GM18508 (cell line): ENCODE data around the gene GLUD1.
"Not testable (repeated sequence)": the region's sequence is repeated elsewhere in the genome, so short reads cannot be mapped to it uniquely, and the experiment has no call there.

Experiments
- ATAC-seq: cut with Tn5 transposase; IDR thresholded peaks from one replicate; pipeline ENCODE4 v1.9.1; 2021; ENCODE audit warnings: moderate number of reproducible peaks; ENCODE audit not compliant: insufficient read depth, unreplicated experiment

Gene GLUD1

DNA sequence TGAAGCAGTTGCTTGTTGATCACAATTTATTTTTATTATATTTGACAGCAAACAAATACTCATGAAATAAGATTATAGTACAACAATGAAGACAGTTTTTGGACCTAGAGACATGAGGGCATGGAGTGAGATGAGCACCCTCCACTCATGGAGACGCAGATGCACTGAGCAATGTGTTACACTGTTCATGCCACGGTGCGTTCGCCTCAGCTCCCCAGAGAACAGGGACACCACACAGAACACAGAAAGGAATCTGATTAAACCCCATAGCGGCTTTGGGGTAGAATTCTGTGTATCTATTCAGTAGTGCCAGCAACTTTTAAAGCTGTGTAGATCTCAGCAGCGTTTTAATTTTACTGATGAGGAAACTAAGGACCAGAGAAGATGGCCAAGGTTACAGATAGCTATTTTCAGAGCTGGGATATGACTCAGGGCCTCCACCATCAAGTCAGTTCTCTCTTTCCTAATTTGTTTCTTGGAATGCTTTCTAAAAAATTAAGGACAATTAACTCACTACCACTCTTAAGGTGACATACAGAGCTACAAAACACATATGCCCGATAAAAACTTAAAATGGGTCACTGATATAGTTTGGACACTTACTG lies 41.0 kb downstream of the GLUD1 start:
- ATAC-seq = no peak

DNA sequence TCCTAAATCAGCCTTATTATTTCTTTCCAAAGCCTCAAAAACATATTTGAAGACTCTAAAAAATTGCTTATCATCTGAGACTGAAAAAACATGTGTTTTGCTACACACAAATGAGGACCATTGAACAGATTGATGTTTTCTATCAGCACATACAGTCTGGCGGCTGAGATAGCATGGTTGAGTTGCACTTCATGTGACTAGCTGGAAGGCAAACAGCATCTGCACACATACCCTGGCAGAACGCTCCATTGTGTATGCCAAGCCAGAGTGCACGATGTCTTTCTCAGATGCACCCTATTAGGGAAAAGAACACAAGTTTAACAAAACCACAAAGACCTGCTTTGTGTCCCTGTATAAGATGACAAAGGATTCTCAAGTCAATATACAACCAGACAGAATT lies 41.5 kb downstream of the GLUD1 start:
- ATAC-seq = no peak

DNA sequence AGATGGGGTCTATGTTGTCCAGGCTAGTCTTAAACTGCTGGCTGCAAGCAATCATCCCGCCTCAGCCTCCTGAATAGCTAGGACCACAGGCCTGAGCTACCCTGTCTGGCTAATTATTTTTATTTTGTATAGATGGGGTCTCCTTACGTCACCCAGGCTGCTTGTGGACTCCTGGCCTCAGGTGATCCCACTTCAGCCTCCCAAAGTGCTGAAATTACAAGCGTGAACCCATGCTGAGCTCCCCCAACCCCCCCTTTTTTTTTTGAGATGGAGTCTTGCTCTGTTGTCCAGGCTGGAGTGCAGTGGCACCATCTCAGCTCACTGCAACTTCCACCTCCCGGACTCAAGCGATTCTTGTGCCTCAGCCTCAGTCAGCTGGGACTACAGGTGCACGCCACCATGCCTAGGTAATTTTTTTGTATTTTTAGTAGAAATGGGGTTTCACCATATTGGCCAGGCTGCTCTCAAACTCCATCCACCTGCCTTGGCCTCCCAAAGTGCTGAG lies 49.2 kb downstream of the GLUD1 start:
- ATAC-seq = no peak

DNA sequence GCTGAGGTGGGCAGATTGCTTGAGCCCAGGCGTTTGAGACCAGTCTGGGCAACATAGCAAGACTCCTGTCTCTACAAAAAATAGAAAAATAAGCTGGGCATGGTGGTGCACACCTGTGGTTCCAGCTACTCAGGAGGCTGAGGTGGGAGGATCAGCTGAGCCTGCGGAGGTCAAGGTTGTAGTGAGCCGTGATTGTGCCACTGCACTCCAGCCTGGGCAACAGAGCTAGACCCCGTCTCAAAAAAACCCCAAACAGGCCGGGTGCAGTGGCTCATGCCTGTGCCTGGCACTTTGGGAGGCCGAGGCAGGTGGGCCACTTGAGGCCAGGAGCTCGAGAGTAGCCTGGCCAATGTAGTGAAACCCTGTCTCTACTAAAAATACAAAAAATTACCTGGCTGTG lies 51.1 kb downstream of the GLUD1 start:
- ATAC-seq = not testable (repeated sequence)

DNA sequence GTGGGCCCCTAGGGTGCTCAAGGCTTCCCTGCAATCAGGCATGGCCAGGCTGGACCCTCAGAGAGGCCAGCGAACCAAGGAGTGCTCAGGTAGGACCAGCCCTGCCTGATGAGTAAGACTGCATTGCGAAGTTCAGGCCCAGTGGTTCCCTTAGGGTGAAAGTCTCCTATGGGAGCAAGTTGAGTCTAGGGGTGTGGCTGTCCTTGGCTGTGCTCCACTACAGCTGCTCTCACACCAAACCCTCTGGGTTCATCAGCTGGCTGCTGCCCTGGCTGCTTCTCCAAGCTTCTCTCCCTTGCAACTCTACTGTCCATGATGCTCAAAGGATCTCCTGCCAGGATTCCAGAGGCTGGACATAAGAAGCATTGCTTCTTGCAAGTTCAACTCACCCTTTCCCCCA lies 55.9 kb downstream of the GLUD1 start:
- no peak for ATAC-seq

DNA sequence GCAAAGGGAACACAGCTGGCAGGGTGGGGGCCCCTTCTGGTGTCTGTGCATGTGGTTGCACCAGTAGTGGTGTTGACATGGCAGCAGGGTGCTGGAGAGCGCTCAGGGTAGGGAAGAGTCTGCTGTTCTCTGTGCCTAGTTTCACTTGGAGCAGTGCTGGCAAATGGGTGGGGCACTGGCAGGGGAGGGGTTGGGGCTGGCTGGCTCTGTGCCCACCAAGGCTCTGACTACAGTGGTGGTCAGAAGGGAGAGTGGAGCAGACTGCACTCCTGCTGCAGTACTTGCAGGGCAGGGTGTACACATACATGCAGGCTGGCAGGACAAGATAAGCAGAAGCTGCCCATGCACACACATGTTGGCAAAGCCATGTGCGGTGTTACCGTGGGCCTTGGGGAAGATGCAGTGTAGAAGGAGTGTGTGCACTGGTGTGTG lies 56.3 kb downstream of the GLUD1 start:
- ATAC-seq = no peak

DNA sequence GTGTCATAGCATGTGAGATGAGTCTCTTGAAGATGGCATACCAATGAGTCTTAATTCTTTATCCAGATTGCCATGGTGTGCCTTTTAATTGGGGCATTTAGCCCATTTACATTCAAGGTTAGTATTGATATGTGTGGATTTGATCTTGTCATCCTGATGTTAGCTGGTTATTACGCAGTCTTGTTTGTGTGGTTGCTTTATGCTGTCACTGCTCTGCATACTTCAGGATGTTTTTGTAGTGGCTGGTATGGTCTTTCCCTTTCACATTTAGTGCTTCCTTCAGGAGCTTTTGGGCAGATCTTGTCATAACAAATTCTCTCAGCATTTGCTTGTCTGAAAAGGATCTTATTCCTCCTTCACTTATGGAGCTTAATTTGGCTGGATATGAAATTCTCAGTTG lies 58.0 kb downstream of the GLUD1 start:
- ATAC-seq = no peak

DNA sequence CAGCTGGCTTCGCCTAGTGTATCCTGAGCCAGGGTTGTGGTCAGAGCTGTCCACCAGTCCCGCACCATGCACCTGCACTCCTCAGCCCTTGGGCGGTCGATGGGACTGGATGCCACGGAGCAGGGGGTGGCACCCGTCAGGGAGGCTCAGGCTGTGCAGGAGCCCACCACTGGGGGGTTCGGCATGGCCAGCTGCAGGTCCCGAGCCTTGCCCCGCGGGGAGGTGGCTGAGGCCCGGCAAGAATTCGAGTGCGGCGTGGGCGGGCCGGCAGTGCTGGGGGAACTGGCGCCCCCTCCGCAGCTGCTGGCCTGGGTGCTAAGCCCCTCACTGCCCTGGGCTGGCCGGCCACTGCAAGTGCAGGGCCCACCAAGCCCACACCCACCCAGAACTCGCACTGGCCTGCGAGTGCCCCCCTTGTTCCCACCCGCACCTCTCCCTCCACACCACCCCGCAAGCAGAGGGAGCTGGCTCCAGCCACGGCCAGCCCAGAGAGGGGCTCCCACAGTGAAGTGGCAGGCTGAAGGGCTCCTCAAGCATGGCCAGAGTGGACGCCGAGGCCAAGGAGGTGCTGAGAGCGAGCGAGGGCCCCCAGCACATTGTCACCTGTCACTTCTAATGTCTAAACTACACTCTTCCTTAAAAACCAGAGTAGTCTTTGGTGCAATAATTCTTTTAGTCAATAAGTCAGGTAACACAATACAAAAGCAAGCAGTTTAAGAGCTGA lies 63.6 kb downstream of the GLUD1 start:
- ATAC-seq = no peak

DNA sequence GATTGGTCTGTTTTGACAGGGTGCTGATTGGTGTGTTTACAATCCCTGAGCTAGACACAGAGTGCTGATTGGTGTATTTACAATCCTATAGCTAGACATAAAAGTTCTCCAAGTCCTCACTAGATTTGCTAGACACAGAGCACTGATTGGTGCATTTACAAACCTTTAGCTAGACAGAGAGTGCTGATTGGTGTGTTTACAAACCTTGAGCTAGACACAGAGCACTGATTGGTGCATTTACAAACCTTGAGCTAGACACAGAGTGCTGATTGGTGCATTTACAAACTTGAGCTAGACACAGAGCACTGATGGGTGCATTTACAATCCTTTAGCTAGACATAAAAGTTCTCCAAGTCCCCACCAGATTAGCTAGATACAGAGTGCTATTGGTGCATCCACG lies 64.2 kb downstream of the GLUD1 start:
- not testable (repeated sequence) for ATAC-seq

DNA sequence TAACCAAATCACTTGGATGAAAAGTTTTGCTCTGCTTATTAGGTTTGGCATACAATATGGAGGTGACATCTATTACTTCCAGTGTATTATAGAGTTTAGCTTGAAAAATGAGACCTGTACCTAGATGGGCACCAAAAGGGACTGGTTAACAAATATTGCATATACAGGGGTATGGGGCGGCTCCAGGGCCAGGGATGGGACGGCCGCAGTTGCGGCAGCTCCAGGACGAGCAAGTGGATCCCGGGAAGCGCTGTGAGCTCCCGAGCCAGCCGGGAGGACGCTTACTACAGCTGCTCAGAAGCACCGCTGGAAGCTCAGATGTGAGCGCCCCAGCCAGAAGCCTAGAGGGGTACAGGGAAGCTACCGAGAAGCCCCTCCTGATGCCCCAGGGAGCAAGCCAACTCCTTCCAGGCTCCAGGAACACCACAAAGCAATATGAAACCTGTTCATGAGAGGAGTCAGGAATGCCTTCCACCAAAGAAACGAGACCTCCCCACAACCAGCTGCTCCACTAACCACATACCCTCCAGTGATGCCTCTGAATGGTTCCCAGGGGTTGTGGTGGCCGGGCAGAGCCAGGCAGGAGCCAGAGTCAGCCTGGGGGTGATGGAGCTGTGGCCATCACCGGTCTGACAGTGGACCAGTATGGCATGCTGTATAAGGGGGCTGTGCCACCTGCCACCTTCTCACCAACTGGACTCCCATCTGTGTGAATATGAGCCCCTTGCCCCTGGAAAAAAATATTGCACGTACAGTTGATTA lies 67.7 kb downstream of the GLUD1 start:
- not testable (repeated sequence) for ATAC-seq

DNA sequence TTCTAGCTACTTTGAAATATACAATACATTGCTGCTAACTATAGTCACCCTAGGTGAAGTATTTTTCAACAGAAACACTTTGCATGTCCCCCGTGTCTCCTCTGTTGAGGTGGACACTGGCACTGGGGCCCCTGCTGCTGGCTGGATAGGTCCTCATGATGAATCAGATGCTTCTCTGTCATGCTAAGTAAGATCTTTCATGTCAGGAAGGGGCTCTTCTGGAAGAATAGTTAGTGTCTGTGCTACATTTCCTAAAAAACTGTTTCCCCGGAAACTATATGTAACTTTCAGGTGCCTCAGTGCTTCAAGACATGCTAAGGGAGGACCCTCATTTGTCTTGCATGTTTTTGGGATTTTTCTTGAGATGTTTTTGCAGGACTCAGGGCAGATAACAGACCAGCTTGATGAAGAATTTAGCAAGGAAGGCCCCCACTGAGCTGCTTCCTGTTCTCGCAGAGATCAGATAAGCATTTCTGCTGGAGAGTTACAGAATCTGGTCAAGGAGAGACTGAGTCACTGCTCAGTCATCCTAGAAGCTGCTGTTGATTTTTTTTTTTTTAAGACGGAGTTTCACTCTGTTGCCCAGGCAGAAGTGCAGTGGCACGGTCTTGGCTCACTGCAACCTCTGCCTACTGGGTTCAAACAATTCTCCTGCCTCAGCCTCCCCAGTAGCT lies 69.2 kb downstream of the GLUD1 start:
- ATAC-seq = not testable (repeated sequence)

DNA sequence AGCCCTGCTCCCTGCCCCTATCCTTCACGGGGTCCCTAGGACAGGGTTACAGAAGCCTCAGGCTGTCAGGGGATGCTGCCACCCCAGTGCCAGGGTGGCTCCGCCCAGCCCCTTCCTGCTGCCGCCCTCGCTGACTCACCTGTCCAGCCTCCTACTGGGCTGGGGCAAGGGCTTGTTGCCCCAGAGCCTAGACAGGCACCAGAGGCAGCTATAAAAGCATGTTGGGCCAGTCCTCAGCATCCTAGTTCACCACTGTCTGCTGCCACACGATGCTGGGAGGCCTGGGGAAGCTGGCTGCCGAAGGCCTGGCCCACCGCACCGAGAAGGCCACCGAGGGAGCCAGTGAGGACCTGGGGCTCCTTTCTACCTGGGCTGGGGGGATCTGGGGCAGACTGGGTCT lies 74.6 kb downstream of the GLUD1 start, which contains the start of gene FAM25A:
FAM25A (plus strand) TSS at position 239 of the 400 bp plus-strand sequence; CDS start at position 270, 31 bp downstream.
- not testable (repeated sequence) for ATAC-seq

DNA sequence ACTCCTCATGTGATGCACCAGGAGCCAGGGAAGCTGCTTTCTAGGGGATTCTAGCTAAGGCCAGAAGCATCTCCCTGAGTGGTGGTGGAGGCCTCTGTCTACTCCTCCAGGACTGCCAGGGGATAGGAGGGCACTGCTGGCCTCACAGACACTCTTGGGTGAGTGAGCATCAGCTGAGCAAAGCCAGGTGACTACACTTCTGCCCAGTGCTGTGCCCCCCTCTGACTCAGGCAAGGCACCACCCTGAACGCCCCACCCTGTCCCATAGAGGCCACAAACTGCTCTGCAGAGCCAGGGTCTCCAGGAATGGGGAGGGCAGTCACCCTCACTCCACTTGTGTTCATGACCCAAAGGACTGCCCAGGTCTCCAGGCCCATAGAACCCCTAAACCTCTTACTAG lies 75.1 kb downstream of the GLUD1 start:
- ATAC-seq = not testable (repeated sequence)

DNA sequence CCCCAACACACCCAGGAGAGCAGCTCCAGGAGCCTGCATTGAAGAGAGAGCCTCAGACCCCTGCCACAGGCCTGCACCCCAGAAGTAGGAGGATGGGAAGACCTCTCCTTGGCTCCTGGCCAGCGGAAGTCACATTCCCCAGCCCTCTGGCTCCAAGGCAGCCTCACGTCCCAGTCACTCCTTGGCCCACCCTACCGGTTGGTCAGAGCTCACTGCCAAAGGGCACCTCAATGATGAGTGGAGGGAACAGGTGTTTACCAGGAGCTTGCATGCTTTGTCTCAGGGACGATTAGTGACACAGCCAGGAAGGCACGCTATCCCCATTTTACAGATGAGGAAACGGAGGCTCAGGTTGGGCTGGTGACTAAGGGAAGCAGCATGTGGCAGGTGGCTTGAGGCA lies 75.6 kb downstream of the GLUD1 start:
- ATAC-seq = not testable (repeated sequence)

DNA sequence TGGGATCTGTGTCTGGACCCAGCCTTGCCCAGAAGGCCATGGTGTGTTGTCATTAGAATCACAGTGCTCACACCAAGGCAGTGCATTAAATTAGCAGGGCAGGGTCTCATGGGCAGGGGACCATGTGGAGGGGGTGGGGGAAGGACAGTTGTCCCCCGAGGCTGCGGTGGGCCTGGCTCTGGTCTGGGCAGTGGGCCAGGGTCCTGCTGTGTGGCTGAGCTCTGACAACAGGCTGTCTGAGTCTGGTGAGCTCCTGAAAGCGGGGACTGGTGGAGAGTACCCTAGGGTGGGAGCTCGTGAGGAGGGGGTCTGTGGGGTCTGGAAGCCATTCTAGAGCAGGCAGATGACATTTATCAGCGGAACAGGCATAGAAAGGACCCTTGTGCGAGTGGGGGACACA lies 76.5 kb downstream of the GLUD1 start:
- ATAC-seq = not testable (repeated sequence)

DNA sequence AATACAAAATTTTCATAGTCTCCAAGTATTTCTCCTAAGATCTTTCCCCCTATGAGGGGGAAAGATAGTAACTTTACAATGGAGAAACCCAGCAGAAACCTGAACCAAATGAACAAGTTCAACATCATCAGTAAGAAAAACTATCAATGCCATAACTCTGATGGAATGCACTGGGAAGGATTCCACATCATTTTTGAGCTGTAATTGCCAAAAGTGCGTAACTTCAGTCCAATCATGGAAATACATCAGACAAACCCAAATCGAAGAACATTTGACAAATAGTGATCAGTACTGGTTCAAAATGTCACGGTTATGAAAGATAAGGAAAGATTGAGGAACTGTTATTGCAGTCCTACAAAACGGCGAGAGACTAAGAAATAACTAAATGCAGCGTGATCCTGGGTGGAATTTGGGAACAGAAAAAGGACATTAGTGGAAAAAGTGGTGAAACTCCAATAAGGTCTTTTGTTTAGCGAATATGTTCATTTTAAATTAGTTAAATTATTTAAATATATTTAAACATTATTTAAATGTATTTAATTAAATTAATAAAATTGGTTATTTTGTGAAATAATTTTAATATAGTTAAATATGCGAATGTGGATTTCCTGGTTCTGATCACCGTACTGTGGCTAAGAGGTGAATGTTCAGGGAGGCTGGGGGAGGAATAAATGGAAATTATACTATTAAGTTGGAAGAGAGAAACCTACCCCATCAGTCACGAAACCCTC lies 79.5 kb downstream of the GLUD1 start:
- ATAC-seq = not testable (repeated sequence)

DNA sequence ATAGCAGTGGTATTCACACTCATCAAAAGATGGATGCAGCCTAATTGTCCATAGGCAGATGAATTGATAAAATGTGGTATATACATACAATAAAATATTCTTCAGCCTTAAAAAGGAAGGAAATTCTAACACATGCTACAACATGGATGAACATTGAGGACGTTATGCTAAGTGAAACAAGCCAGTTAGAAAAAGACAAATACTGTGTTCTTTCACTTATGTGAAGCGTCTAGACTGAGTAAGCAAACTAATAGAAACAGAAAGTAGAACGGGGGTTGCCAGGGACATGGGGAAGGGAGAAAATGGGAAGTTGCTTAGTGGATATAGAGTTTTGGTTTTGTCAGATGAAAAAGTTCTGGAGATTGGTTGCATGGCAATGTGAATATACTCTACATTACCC lies 81.1 kb downstream of the GLUD1 start:
- ATAC-seq = not testable (repeated sequence)

DNA sequence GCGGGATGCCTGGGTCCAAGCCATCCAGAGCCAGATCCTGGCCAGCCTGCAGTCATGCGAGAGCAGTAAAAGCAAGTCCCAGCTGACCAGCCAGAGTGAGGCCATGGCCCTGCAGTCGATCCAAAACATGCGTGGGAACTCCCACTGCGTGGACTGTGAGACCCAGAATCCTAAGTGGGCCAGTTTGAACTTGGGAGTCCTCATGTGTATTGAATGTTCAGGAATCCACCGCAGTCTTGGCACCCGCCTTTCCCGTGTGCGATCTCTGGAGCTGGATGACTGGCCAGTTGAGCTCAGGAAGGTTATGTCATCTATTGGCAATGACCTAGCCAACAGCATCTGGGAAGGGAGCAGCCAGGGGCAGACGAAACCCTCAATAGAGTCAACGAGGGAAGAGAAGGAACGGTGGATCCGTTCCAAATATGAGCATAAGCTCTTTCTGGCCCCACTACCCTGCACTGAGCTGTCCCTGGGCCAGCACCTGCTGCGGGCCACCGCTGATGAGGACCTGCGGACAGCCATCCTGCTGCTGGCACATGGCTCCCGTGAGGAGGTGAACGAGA lies 85.4 kb downstream of the GLUD1 start:
- not testable (repeated sequence) for ATAC-seq

DNA sequence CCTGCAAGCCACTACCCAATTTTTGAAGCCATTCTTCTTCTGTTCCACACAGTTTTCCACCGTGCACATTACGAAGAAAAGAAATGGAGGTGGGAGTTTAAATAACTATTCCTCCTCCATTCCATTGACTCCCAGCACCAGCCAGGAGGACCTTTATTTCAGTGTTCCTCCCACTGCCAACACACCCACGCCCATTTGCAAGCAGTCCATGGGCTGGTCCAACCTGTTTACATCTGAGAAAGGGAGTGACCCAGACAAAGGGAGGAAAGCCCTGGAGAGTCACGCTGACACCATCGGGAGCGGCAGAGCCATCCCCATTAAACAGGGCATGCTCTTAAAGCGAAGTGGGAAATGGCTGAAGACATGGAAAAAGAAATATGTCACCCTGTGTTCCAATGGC lies 86.3 kb downstream of the GLUD1 start:
- not testable (repeated sequence) for ATAC-seq
